Fibroblast of skin of abdomen (primary cell): ENCODE data around the gene LIM2.

Experiments used
- DNase-seq: peaks from one replicate; pipeline ENCODE4 v3.0.0-alpha.2; 2013

LIM2 gene

GRCh38 chr19:51365211-51365964, 22.4 kb downstream of the LIM2 start:
- DNase-seq, result peak; percentile 31

GRCh38 chr19:51364200-51365106, 23.3 kb downstream of the LIM2 start:
- no peak for DNase-seq

GRCh38 chr19:51361239-51361638, 26.5 kb downstream of the LIM2 start:
- no peak for DNase-seq

- peak; percentile 81 for DNase-seq
These were observed 28.5 kb downstream of the LIM2 start for GRCh38 chr19:51359294-51359693.

- no peak for DNase-seq
These were observed 29.8 kb downstream of the LIM2 start for GRCh38 chr19:51357952-51358351.

- DNase-seq, result no peak
These were observed 31.5 kb downstream of the LIM2 start for GRCh38 chr19:51356159-51356801.

GRCh38 chr19:51354742-51355148, 33.0 kb downstream of the LIM2 start:
- DNase-seq, result no peak

- no peak for DNase-seq
These were observed 33.6 kb downstream of the LIM2 start for GRCh38 chr19:51354103-51354741.

- no peak for DNase-seq
These were observed 34.9 kb downstream of the LIM2 start for GRCh38 chr19:51352783-51353360.

- no peak for DNase-seq
These were observed 36.3 kb downstream of the LIM2 start for GRCh38 chr19:51351266-51351990.

- DNase-seq, result no peak
These were observed 40.4 kb downstream of the LIM2 start for GRCh38 chr19:51347209-51347928.

- no peak for DNase-seq
These were observed 41.0 kb downstream of the LIM2 start for GRCh38 chr19:51346742-51347141.

- no peak for DNase-seq
These were observed 42.6 kb downstream of the LIM2 start for GRCh38 chr19:51345076-51345620.

- no peak for DNase-seq
These were observed 44.9 kb downstream of the LIM2 start for GRCh38 chr19:51342631-51343569.

GRCh38 chr19:51341976-51342580, 45.7 kb downstream of the LIM2 start, which contains the start of gene VSIG10L:
VSIG10L (minus strand) TSS chr19:51342139; CDS start chr19:51342124, 15 bp downstream.
- DNase-seq, result no peak

GRCh38 chr19:51341066-51341465, 46.7 kb downstream of the LIM2 start:
- DNase-seq, result no peak

GRCh38 chr19:51339687-51340656, 47.8 kb downstream of the LIM2 start:
- DNase-seq, result peak; percentile 97

GRCh38 chr19:51339313-51339686, 48.5 kb downstream of the LIM2 start:
- no peak for DNase-seq
